ENCODE results near the gene COL25A1. TPM values are rescaled to one million over a fixed set of nuclear protein-coding genes. Genes with fewer than 3 reads are reported as not detected.

The COL25A1 gene
- total RNA-seq, 1 experiment from 2014 or later, result not detected

- intact Hi-C loops (cut with micrococcal nuclease), result no loop called here
- POLR2A ChIA-PET, result no interaction called here
- Histone ChIP-seq H3K79me2 (ENCODE audit: insufficient read depth, low read length) (no peaks in the 10 kb centered on the region), H3K9ac (ENCODE audit: low read length) (no peak overlapping the region), H3K4me2 (ENCODE audit: low read length) (no peak overlapping the region), H3K4me3 (replicated peaks in 1 of 2; ENCODE audit: low read depth in 1 of 2, low read length in 2 of 2) (no peak overlapping the region), H3K27me3 (ENCODE audit: insufficient read depth, low read length) (peaks cover 46% of the 10 kb centered on the region), H3K4me1 (ENCODE audit: control insufficient read depth in 1 of 2, insufficient read depth in 2 of 2, low read length in 2 of 2) (no peaks in the 10 kb centered on the region), H3K27ac (ENCODE audit: low read depth, low read length) (no peak overlapping the region), H3K9me2 (ENCODE audit: insufficient read depth) (no peaks in the 10 kb centered on the region), H3K36me3 (ENCODE audit: control insufficient read depth in 1 of 2, insufficient read depth in 2 of 2, low read length in 2 of 2) (no peaks in the 10 kb centered on the region), H3K9me3 (ENCODE audit: control insufficient read depth in 1 of 2, insufficient read depth in 1 of 2, low read depth in 1 of 2, low read length in 2 of 2) (no peaks in the 10 kb centered on the region), H4K20me1 (ENCODE audit: insufficient read depth) (no peaks in the 10 kb centered on the region), H2AFZ (ENCODE audit: low read depth, low read length, poor library complexity, severe bottlenecking) (no peak overlapping the region)
- DNase-seq (ENCODE audit: low read depth, low spot score) (no peak), ATAC-seq (no peak)
- BruUV-seq (replicated peaks), result no TSS peak
- TF ChIP-seq, protein P1, sequence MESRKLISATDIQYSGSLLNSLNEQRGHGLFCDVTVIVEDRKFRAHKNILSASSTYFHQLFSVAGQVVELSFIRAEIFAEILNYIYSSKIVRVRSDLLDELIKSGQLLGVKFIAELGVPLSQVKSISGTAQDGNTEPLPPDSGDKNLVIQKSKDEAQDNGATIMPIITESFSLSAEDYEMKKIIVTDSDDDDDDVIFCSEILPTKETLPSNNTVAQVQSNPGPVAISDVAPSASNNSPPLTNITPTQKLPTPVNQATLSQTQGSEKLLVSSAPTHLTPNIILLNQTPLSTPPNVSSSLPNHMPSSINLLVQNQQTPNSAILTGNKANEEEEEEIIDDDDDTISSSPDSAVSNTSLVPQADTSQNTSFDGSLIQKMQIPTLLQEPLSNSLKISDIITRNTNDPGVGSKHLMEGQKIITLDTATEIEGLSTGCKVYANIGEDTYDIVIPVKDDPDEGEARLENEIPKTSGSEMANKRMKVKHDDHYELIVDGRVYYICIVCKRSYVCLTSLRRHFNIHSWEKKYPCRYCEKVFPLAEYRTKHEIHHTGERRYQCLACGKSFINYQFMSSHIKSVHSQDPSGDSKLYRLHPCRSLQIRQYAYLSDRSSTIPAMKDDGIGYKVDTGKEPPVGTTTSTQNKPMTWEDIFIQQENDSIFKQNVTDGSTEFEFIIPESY (IDR thresholded peaks at IDR 0.05; ENCODE audit: extremely low read depth, insufficient replicate concordance, low read length), result no peak
- TF ChIP-seq POLR2A (IDR thresholded peaks at IDR 0.05; ENCODE audit: borderline replicate concordance, extremely low read depth, insufficient read depth, insufficient read length), result no peak
- TF ChIP-seq POLR2AphosphoS5 (IDR thresholded peaks at IDR 0.05; ENCODE audit: low read depth, low read length), result no peak
- CTCF ChIA-PET, result no interaction called here
- RAD21 ChIA-PET (ENCODE audit: low non-redundant PET in 1 of 2, low total read pairs in 2 of 2, uncharacterized antibody in 2 of 2, unreplicated experiment in 2 of 2), result no interaction called here
Observed at GRCh38 chr4:109213056-109213455, 89.4 kb downstream of the COL25A1 start.

DNA sequence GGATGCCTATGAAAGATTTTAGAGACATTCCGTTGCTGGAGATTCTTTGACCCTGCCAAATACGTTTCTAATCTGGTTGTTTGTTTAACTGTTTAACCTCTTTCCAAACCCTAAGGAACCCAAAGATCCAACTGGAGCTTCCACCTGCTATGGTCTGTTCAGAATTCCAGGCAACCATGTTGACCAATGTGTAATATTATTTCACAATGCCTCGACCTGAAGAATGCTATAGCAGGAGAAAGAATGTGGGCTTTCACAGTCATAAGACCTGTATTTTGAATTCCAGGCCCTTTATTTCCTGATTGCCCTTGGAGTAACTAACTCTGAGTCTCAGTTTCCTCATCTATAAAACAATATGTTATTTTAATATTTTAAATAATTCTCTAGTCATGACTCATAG is 90.8 kb downstream of the COL25A1 start:
- Histone ChIP-seq H3K4me2 (ENCODE audit: low read length) (no peak overlapping the region), H3K36me3 (ENCODE audit: control insufficient read depth in 1 of 2, insufficient read depth in 2 of 2, low read length in 2 of 2) (no peaks in the 10 kb centered on the region), H3K4me1 (ENCODE audit: control insufficient read depth in 1 of 2, insufficient read depth in 2 of 2, low read length in 2 of 2) (no peaks in the 10 kb centered on the region), H3K9me3 (ENCODE audit: control insufficient read depth in 1 of 2, insufficient read depth in 1 of 2, low read depth in 1 of 2, low read length in 2 of 2) (no peaks in the 10 kb centered on the region), H2AFZ (ENCODE audit: low read depth, low read length, poor library complexity, severe bottlenecking) (no peak overlapping the region), H3K79me2 (ENCODE audit: insufficient read depth, low read length) (no peaks in the 10 kb centered on the region), H3K27me3 (ENCODE audit: insufficient read depth, low read length) (peaks cover 48% of the 10 kb centered on the region), H3K27ac (ENCODE audit: low read depth, low read length) (no peak overlapping the region), H4K20me1 (ENCODE audit: insufficient read depth) (no peaks in the 10 kb centered on the region), H3K4me3 (replicated peaks in 1 of 2; ENCODE audit: low read depth in 1 of 2, low read length in 2 of 2) (no peak overlapping the region), H3K9me2 (ENCODE audit: insufficient read depth) (no peaks in the 10 kb centered on the region), H3K9ac (ENCODE audit: low read length) (no peak overlapping the region)
- RAD21 ChIA-PET (ENCODE audit: low non-redundant PET in 1 of 2, low total read pairs in 2 of 2, uncharacterized antibody in 2 of 2, unreplicated experiment in 2 of 2), result no interaction called here
- no TSS peak for BruUV-seq (replicated peaks)
- CTCF ChIA-PET, result no interaction called here
- ATAC-seq, result no peak
- no peak for DNase-seq (ENCODE audit: low read depth, low spot score)
- POLR2A ChIA-PET, result no interaction called here
- intact Hi-C loops (cut with micrococcal nuclease), result no loop called here
- TF ChIP-seq SP1 (IDR thresholded peaks at IDR 0.05; ENCODE audit: low read depth), result no peak
- TF ChIP-seq, protein P2, sequence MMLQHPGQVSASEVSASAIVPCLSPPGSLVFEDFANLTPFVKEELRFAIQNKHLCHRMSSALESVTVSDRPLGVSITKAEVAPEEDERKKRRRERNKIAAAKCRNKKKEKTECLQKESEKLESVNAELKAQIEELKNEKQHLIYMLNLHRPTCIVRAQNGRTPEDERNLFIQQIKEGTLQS (IDR thresholded peaks at IDR 0.05), result no peak
- no peak for TF ChIP-seq CTCF (IDR thresholded peaks at IDR 0.05 in 2 of 3, conservative IDR thresholded peaks at IDR 0.05 in 1 of 3; ENCODE audit: borderline replicate concordance in 1 of 3, insufficient read depth in 1 of 3, low read depth in 2 of 3, low read length in 2 of 3)
- no peak for TF ChIP-seq JUND (IDR thresholded peaks at IDR 0.05)
- TF ChIP-seq ELF1 (IDR thresholded peaks at IDR 0.05; ENCODE audit: borderline replicate concordance, low read depth), result no peak
- no peak for TF ChIP-seq ZNF274 (IDR thresholded peaks at IDR 0.05; ENCODE audit: low read depth, low read length)
- no peak for TF ChIP-seq REST (IDR thresholded peaks at IDR 0.05; ENCODE audit: low read depth)
- no peak for TF ChIP-seq SRF (IDR thresholded peaks at IDR 0.05; ENCODE audit: low read depth)
- TF ChIP-seq EZH2 (IDR thresholded peaks at IDR 0.05), result no peak
- TF ChIP-seq POLR2A (IDR thresholded peaks at IDR 0.05; ENCODE audit: borderline replicate concordance, extremely low read depth, insufficient read depth, insufficient read length), result no peak
- TF ChIP-seq SIN3A (IDR thresholded peaks at IDR 0.05; ENCODE audit: low read depth), result no peak
- no peak for TF ChIP-seq FOSL1 (IDR thresholded peaks at IDR 0.05; ENCODE audit: low read depth)
